Measurements from ENCODE around the gene LRRK2. TPM values are rescaled to one million over a fixed set of nuclear protein-coding genes. Genes with fewer than 3 reads are reported as not detected.
"Not testable (repeated sequence)": the region's sequence is repeated elsewhere in the genome, so short reads cannot be mapped to it uniquely, and the experiment has no call there.

Gene LRRK2
- total RNA-seq, 2 donors from 2014 or later: 6.2 to 6.8 TPM

DNA sequence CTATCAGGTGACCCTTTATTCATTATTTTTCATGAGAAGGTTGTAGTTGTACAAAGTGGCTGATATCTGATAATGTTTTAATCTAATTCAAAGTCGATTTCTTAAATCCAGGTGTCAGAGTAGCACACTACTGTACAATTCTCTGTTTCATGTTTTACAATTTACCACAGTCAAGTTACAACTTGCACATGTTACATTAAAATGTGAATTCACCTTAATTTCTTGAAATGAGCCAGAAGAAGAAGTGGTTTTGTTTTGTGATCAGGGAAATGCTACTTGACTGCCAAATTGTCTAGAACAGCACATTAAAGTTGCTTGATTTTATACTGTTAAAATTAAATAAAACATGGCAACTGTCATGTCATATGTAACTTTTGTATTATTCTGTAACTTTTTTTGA lies 23.2 kb downstream of the LRRK2 start:
- no peak for DNase-seq (ENCODE audit: low spot score)
- 47% methylated on average over 1 of the region's 1 CpG for WGBS
- Histone ChIP-seq H3K4me1 (replicated peaks) (no peaks in the 10 kb centered on the region), H3K9me3 (no peaks in the 10 kb centered on the region), H3K27ac (no peak overlapping the region), H3K4me3 (no peak overlapping the region), H3K27me3 (replicated peaks; ENCODE audit: insufficient read depth) (no peaks in the 10 kb centered on the region), H3K36me3 (no peaks in the 10 kb centered on the region)
- TF ChIP-seq, protein P1, sequence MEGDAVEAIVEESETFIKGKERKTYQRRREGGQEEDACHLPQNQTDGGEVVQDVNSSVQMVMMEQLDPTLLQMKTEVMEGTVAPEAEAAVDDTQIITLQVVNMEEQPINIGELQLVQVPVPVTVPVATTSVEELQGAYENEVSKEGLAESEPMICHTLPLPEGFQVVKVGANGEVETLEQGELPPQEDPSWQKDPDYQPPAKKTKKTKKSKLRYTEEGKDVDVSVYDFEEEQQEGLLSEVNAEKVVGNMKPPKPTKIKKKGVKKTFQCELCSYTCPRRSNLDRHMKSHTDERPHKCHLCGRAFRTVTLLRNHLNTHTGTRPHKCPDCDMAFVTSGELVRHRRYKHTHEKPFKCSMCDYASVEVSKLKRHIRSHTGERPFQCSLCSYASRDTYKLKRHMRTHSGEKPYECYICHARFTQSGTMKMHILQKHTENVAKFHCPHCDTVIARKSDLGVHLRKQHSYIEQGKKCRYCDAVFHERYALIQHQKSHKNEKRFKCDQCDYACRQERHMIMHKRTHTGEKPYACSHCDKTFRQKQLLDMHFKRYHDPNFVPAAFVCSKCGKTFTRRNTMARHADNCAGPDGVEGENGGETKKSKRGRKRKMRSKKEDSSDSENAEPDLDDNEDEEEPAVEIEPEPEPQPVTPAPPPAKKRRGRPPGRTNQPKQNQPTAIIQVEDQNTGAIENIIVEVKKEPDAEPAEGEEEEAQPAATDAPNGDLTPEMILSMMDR (IDR thresholded peaks at IDR 0.05): no peak
- no peak for TF ChIP-seq POLR2AphosphoS5 (IDR thresholded peaks at IDR 0.05)
- TF ChIP-seq POLR2A (IDR thresholded peaks at IDR 0.05): no peak
- intact Hi-C loops (cut with DNase I): no loop called here

DNA sequence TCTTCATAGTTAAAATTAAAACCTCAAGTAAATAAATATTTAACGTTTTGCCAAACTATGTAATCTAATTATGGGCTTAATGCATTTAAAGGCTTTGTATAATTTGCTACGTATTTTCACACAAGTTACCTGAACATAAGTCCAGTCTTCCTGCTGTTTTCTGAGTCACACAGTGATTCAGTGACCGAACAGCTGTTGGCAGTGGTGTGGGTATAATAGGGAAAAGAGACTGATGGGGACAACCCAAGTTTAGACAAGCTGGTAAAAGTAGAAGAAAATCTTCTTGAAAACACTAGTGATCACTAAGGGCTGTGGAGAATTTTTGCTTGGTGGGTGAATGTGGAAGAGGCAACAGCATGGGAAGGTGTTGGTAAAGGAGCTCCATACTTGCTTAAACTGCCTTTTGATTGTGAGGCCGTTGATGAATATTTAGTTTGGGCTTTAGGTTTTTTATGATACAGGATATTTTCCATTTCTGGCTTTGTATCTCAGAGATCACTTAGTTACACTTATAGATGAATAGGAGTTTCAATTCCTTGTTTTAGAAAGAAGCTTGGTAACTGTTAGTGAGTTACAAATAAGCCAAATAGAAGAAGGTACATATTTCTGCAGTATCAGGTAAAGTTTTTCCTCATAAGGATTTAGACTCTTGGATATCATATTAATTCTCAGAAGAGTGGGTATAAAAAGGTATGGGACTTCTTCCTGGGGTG lies 23.9 kb downstream of the LRRK2 start:
- 81% methylated on average over 4 of the region's 4 CpGs for WGBS
- no peak for DNase-seq (ENCODE audit: low spot score)
- TF ChIP-seq, protein P1 (IDR thresholded peaks at IDR 0.05): no peak
- TF ChIP-seq POLR2AphosphoS5 (IDR thresholded peaks at IDR 0.05): no peak
- no peak for TF ChIP-seq POLR2A (IDR thresholded peaks at IDR 0.05)
- Histone ChIP-seq H3K4me1 (replicated peaks) (no peaks in the 10 kb centered on the region), H3K4me3 (no peak overlapping the region), H3K9me3 (no peaks in the 10 kb centered on the region), H3K27ac (no peak overlapping the region), H3K36me3 (no peaks in the 10 kb centered on the region), H3K27me3 (replicated peaks; ENCODE audit: insufficient read depth) (no peaks in the 10 kb centered on the region)
- intact Hi-C loops (cut with DNase I): no loop called here

DNA sequence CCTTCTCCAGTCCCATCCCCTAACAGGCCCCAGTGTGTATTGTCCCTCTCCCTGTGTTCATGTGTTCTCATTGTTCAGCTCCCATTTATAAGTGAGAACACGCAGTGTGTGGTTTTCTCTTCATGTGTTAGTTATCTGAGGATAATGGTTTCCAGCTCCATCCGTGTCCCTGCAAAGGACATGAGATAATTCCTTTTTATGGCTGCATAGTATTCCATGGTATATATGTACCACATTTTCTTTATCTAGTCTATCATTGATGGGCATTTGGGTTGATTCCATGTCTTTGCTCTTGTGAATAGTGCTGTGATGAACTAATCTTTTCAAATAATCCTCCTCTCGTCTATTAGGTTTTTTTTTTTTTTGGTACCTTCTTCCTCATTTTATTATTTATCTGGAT lies 25.9 kb downstream of the LRRK2 start:
- 93% methylated on average over 3 of the region's 3 CpGs for WGBS
- H3K27me3 ChIP-seq (replicated peaks; ENCODE audit: insufficient read depth); intact Hi-C loops (cut with DNase I); H3K4me3 ChIP-seq; DNase-seq (ENCODE audit: low spot score); H3K9me3 ChIP-seq; H3K27ac ChIP-seq; H3K4me1 ChIP-seq (replicated peaks); H3K36me3 ChIP-seq: not testable (repeated sequence)

DNA sequence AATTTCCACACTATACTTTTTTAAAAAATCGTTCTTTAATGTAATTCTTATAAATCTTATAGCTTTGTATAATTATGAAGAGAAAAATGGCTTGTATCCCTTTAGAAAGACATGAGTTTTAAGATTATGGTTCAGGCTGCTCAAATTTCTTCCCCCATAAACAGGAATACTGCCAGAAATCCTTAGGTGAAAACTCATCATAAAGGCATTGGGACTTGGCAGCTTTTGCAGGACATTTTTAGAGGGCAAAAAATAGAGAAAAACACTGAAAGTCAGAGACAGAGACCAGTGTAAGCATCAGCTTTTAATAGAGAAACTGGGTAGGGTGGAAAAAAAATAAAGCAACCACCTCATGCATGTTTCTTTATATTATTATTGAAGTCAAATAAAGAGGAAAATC lies 29.1 kb downstream of the LRRK2 start:
- no peaks in the 10 kb centered on the region for H3K27me3 ChIP-seq (replicated peaks; ENCODE audit: insufficient read depth)
- TF ChIP-seq POLR2AphosphoS5 (IDR thresholded peaks at IDR 0.05): no peak
- no peak for TF ChIP-seq POLR2A (IDR thresholded peaks at IDR 0.05)
- TF ChIP-seq, protein P1 (IDR thresholded peaks at IDR 0.05): no peak
- H3K9me3 ChIP-seq: no peaks in the 10 kb centered on the region
- 86% methylated on average over 1 of the region's 1 CpG for WGBS
- H3K27ac ChIP-seq: no peak overlapping the region
- DNase-seq (ENCODE audit: low spot score): no peak
- H3K36me3 ChIP-seq: no peaks in the 10 kb centered on the region
- H3K4me3 ChIP-seq: no peak overlapping the region
- intact Hi-C loops (cut with DNase I): no loop called here
- H3K4me1 ChIP-seq (replicated peaks): no peaks in the 10 kb centered on the region

DNA sequence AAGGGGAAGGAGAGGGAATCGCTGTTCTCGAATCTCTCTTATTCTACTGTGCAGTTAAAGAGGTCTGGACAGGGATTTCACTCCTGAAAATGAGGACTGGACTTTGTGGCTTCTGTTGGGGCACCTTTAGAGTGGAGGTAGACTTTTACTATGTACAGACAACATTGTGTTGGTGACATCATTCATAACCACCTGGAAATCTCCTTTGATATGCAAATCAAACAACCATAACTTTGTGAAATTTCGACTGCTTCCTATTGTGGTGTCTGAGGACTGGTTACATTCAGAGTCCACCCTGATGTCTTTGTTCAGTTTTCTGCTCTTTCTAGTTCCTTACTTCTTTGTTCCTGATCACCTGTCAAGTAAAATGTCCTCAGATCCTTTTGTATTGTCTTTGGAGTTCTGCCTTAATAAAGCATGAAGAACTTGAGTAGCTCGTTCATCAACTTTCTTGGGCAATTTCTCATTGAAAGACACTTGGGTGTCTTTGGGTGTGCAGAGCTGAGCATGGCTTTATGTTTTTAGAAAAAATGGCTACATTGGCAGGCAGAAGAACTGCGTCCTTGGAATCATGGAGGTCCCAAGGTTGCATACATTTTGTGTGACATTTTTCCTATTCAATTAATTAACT lies 29.8 kb downstream of the LRRK2 start:
- no peak for DNase-seq (ENCODE audit: low spot score)
- Histone ChIP-seq H3K4me3 (no peak overlapping the region), H3K27ac (no peak overlapping the region), H3K36me3 (no peaks in the 10 kb centered on the region), H3K27me3 (replicated peaks; ENCODE audit: insufficient read depth) (no peaks in the 10 kb centered on the region), H3K9me3 (no peaks in the 10 kb centered on the region), H3K4me1 (replicated peaks) (no peaks in the 10 kb centered on the region)
- intact Hi-C loops (cut with DNase I): no loop called here
- 73% methylated on average over 5 of the region's 5 CpGs for WGBS
- TF ChIP-seq POLR2AphosphoS5 (IDR thresholded peaks at IDR 0.05) (no peak), POLR2A (IDR thresholded peaks at IDR 0.05) (no peak)
- TF ChIP-seq, protein P1 (IDR thresholded peaks at IDR 0.05): no peak

Data from prostate gland (tissue), 2 donors.